Raji (cell line): ENCODE measurements around the gene SOCS4.
A peak's percentile ranks its signal among the peaks of the same experiment; 100 is the strongest.

Experiments
- POLR2A ChIP-seq: IDR thresholded peaks from 2 replicates; pipeline ENCODE4 v1.6.1; 2011; ENCODE audit warnings: low read depth, low read length, control low read depth; ENCODE audit not compliant: insufficient read depth

SOCS4 gene

DNA sequence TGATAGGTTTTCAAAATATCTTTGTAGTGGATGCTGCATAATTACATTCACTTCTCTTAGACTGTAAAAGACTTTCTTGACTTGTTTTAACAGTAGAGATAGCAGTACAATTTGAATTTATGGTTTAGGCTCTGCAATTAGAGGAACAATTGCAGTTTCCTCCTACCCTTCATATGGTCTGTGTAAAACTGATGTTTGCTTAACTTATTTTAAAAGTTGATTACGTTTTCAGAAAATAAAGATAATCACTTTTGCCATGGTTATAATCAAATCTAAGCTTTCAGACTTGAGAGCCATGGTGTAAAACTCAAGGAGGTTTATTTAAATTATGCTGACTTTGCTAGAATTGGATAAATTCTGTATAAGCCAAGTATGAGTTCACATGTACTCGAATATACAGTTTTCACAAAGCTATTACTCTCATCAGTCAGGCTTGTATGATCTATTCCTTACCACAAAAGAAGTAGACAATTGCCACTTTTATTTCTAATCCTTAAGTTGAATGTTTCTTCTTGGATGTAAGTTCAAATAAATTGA, 21.9 kb downstream of the SOCS4 start:
- no peak for TF ChIP-seq POLR2A

- no peak for TF ChIP-seq POLR2A
These were observed 24.1 kb downstream of the SOCS4 start for GRCh38 chr14:55051165-55051422.

- TF ChIP-seq POLR2A: peak; percentile 99
These were observed 24.6 kb downstream of the SOCS4 start, which contains the start of gene MAPK1IP1L for GRCh38 chr14:55051423-55052268. Gene MAPK1IP1L (plus strand): TSS chr14:55051647. CDS start chr14:55061684, 10,037 bp downstream.

- no peak for TF ChIP-seq POLR2A
These were observed 25.4 kb downstream of the SOCS4 start for GRCh38 chr14:55052269-55052930.

DNA sequence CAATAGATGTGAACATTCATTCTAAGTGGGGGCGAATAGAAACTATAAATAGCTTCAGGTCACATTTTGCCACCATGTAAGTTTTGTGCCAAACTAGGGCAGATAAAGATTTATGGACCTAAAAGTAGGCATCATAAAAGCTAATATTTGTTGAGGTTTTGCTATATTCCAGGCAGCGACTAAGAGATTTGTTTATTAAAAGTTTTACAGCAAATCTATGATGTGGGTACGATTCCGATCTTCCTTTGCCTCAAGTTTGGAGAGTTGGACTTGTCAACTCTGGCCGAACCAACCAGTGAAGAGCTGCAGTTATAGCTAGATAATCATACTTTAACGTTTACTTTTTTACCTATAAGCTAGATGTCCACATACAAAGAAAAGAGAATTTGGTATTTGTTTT, 26.0 kb downstream of the SOCS4 start:
- TF ChIP-seq POLR2A: no peak

GRCh38 chr14:55053500-55053899, 26.5 kb downstream of the SOCS4 start:
- no peak for TF ChIP-seq POLR2A

DNA sequence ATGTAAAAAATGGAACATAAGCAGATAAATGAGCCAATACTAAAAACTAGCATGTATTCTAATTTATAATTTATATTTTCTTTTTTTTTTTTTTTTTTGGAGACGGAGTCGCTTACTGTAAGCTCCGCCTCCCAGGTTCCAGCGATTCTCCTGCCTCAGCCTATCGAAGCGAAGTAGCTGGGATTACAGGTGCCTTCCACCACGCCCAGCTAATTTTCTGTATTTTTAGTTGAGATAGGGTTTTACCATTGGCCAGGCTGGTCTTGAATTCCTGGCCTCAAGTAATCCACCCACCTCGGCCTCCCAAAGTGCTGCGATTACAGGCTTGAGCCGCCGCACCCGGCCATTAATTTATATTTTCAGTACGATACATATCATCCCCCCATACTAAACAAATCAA, 27.1 kb downstream of the SOCS4 start:
- TF ChIP-seq POLR2A: no peak

DNA sequence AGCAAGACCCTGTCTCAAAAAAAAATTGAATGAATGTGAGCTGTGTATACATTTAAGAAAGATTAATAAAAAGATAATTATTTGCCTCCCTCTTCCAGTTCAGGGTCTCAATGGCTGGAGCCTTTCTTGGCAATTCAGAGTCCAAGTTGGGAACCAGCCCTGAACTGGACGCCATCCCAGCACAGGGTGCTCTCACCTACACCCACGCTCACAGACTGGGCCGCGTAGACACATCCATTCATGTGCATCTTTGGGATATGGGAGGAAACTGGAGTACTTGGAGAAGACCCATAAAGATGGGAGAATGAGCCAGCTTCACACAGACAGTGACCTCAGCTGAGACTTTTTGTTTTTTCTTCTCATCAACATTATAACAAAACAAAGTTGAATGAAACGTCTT, 30.9 kb downstream of the SOCS4 start:
- no peak for TF ChIP-seq POLR2A

DNA sequence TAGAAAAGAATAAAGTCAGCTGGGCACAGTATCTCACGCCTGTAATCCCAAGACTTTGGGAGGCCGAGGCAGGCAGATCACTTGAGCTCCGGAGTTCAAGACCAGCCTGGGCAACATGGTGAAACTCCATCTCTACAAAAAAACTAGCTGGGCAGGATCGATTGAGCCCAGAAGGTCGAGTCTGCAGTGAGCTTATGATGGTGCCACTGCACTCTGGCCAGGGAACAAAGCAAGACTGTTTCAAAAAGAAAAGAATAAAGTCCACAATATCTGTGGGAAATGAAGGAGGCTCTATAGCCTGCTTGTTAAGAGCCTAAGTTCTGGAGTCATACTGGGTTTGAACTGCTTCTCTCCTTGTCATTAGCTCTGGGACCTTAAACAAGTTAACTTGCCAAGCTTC, 32.3 kb downstream of the SOCS4 start:
- TF ChIP-seq POLR2A: no peak

DNA sequence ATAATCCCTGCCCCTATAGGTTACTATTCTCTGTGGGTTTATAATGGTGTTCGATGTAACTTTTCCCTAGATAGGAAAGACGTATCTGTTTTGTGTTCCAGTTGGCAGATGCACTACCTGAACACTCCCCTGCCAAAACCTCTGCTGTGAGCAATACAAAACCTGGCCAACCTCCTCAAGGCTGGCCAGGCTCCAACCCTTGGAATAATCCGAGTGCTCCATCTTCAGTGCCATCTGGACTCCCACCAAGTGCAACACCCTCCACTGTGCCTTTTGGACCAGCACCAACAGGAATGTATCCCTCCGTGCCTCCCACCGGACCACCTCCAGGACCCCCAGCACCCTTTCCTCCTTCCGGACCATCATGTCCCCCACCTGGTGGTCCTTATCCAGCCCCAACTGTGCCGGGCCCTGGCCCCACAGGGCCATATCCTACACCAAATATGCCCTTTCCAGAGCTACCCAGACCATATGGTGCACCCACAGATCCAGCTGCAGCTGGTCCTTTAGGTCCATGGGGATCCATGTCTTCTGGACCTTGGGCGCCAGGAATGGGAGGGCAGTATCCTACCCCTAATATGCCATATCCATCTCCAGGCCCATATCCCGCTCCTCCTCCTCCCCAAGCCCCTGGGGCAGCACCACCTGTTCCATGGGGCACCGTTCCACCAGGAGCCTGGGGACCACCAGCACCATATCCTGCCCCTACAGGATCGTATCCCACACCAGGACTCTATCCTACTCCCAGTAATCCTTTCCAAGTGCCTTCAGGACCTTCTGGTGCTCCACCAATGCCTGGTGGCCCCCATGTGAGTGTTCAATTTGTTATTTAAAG, 35.7 kb downstream of the SOCS4 start:
- no peak for TF ChIP-seq POLR2A

DNA sequence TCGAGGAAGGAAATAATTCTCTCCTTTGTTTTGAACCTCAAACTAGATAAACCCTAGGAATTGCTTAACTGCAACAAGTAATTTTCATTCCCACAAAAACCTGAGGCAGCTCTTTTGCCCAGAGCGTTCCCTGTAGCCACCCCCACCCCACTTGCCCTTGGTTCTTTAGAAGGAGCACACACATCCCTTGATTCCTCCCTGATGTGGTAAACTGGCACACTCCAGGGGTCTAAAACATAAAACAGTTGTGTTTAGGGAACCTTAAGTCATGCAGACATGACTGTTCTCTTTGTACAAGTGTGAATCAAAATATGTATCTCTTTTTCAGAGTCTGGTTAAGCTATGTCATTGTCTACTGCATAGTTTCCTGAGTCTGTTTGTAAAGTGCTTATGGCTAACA, 38.4 kb downstream of the SOCS4 start:
- TF ChIP-seq POLR2A: no peak

- TF ChIP-seq POLR2A: no peak
These were observed 39.2 kb downstream of the SOCS4 start for GRCh38 chr14:55066223-55066622.

- no peak for TF ChIP-seq POLR2A
These were observed 44.0 kb downstream of the SOCS4 start for GRCh38 chr14:55070981-55071411.

GRCh38 chr14:55071870-55072640, 45.0 kb downstream of the SOCS4 start:
- no peak for TF ChIP-seq POLR2A

DNA sequence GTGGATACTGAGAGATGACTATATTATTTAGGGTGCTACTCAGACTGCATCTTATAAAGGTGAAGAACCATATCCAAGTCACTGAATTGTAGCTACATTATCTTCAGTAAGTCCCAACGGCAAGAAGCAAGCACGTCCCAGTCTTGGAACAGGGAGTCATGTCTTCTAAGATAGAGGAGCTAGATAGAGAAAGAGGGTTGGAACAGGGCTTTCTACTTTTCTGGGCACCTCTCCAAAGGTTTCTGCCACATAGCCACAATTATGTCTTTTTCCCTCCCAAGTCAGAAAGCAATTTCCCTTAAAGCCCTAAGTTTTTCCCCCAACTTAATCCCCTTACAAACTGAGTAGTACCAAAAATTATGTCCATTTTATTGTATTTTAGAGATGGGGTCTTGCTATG, 46.8 kb downstream of the SOCS4 start:
- TF ChIP-seq POLR2A: no peak
